Left colon (tissue), 2 donors: Measurements from ENCODE around the gene USP3. TPM values are rescaled to one million over a fixed set of nuclear protein-coding genes. Genes with fewer than 3 reads are reported as not detected.
"Not testable (repeated sequence)": the region's sequence is repeated elsewhere in the genome, so short reads cannot be mapped to it uniquely, and the experiment has no call there.

Experiments
- ATAC-seq: fragments of 200-7000 bp; cut with Tn5 transposase; one replicate; pipeline ENCODE4 v1.9.1; 2020; ENCODE audit warnings: mild to moderate bottlenecking, moderate library complexity
- DNase-seq, 2 donors: peaks; one replicate each; pipeline ENCODE4 v3.0.0-alpha.2; 2020
- intact Hi-C, 2 donors: fragments of 100-400 bp; cut with DNase I in 1 of 2; cut with micrococcal nuclease in 1 of 2; formaldehyde crosslinking; loops; one replicate each; pipeline versions ENCODE4 v1.11.2 to v1.14.0; 2022; cut with DNase I, micrococcal nuclease
- total RNA-seq, 2 donors: library from RNA; stranded (reverse); fragmentation: NEBNext Ultra II Directional; extraction: Animal tissue kit (Norgen Biotek cat#: 25700); gene quantifications; one replicate each; pipeline ENCODE4 v1.2.1, GENCODE V29; 2021
- donor health status: DM: no; HTN: no; CAD: no.
- donor health status: DM: yes; HTN: yes; CAD: no.

USP3 gene
- total RNA-seq, 2 donors from 2014 or later, result 74.7 to 79.9 TPM

DNA sequence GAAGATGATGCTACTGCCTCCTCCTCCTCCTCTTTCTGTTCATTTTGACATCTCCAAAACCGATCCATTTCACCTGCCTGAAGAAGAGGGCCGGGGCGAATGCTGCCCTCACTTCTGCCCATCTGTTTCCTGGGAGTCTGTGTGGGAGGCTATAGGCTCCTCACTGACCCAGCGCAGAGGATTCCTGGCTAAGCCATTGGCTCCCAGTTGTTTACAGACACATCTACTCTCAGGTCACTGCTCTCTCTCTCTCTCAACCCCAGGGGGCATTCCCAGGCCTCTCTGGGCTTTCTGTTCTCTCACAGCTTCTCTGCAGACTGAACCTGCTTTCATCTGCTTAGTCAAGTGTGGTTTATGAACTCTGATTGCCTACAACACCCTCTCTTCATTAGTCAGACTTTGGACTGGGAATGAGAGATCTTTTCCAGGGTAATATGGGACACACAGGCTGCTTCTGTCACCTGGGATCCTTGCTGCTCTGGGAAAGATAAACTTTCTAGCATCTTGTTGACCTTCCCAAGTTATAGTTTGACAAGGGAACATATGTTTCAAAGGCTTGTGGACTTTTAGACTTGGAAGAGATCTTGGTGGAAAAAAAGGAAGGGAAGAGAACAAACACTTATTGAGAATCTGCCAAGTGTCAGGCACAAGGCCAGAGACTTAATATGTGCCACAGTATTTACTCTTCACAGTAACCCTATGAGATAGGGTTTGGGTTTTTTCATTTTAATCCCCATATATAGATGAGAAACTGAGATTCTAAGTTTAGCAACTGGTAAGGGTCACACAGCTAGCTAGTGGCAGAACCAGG, 30.2 kb upstream of the USP3 start:
- peak; percentile 56 to 79 for DNase-seq
- ATAC-seq, result peak; percentile 84
- intact Hi-C loops, result no loop called here

DNA sequence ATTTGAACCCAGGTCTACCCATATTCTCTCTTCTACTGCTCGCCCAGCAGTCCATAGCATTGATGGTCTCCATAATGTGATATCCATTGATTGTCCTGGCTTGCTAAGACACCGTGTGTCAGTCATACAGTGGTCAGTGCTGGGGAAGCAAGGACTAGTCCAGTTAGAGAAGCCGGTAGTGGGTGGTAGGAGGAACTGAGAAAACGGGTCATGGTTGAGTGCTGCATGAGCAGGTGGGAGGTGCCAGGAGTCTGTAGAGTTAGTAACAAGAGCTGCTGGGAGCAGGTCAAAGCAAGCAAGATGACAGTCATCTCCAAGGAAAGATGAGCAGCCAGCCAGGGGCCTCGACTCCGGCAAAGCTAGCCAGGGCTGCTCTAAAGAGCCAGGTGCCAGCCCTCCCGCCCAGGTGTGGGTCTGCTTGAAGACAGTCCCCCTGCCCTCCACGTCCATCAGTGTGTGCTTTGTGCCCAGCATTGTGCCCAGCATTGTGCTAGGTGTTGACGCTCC, 29.5 kb upstream of the USP3 start:
- ATAC-seq (peak; percentile 47), DNase-seq (peak; percentile 54 to 65)
- intact Hi-C loops, result no loop called here

GRCh38 chr15:63475707-63476106, 28.7 kb upstream of the USP3 start:
- no peak for ATAC-seq
- DNase-seq, result no peak
- intact Hi-C loops, result no loop called here

GRCh38 chr15:63476229-63476632, 28.2 kb upstream of the USP3 start:
- ATAC-seq (no peak), DNase-seq (no peak)
- intact Hi-C loops, result no loop called here

- DNase-seq (no peak), ATAC-seq (no peak)
- intact Hi-C loops, result no loop called here
Measured at GRCh38 chr15:63478243-63478642, 26.1 kb upstream of the USP3 start.

- DNase-seq (no peak), ATAC-seq (no peak)
- intact Hi-C loops, result no loop called here
Measured at GRCh38 chr15:63480441-63480821, 24.0 kb upstream of the USP3 start.

- intact Hi-C loops, result no loop called here
- peak; percentile 20 for ATAC-seq
- no peak for DNase-seq
Measured at GRCh38 chr15:63481105-63481810, 23.1 kb upstream of the USP3 start.

DNA sequence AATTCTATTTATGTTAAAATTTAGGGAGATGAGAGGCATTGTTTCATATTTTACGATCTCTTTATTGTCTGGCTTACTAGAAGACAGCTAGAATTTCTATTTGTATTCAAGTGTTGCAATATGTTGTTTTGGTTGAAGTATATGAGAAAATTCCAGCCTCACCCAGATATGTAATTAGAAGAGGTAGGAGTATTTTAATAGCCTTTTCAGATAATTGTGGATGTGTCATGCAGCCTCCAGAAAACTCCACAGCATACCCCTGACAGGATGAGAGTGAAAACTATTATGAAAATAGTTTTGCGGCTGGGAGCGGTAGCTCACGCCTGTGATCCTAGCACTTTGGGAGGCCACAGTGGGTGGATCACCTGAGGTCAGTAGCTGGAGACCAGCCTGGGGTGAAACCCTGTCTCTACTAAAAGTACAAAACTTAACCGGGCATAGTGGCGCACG, 21.5 kb upstream of the USP3 start:
- DNase-seq (no peak), ATAC-seq (no peak)
- intact Hi-C loops, result no loop called here

GRCh38 chr15:63483521-63484371, 20.6 kb upstream of the USP3 start:
- DNase-seq (no peak), ATAC-seq (no peak)
- intact Hi-C loops, result no loop called here

- ATAC-seq (no peak), DNase-seq (no peak)
- intact Hi-C loops, result no loop called here
Measured at GRCh38 chr15:63484433-63485186, 19.8 kb upstream of the USP3 start.

DNA sequence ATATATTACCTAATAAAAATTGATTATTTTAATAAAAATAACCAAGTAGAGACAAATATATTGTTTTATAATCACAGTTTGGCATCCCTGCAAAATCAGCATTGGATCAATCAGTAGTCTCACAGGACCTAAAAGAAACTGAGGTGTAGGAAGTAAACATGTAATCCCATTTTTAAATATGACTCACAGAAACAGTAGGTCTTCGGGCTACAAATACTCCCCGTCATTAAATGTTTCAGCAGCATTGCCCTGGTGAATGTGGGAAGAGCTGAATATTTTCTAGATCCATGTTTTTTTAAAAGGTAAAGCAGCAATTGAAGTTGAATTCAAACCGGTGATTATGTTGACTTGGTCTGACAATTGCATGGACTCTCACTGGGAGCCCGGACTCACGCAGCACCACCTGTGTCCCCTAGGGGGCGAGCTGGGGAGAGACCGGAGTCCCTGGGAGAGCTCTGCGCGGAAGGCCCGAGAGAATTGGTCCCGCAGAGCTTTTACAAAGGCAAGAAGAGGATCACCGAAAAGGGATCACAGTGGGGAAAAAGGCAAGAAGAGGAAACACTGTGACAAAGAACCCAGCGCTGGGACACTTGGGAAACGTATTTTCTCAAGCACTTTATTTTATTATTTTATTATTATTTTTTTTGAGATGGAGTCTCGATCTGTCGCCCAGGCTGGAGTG, 17.2 kb upstream of the USP3 start:
- peak; percentile 96 for ATAC-seq
- intact Hi-C loops, result no loop called here

GRCh38 chr15:63487758-63488397, 16.5 kb upstream of the USP3 start:
- ATAC-seq, DNase-seq, intact Hi-C loops: not testable (repeated sequence)

More for the DNA sequence above, 17.2 kb upstream of the USP3 start:
- peak; percentile 86 to 94 for DNase-seq

GRCh38 chr15:63488398-63488960, 15.9 kb upstream of the USP3 start:
- DNase-seq (no peak), ATAC-seq (no peak)
- intact Hi-C loops, result no loop called here

- intact Hi-C loops, result no loop called here
- DNase-seq (no peak), ATAC-seq (no peak)
Measured at GRCh38 chr15:63489352-63489751, 15.0 kb upstream of the USP3 start.

- intact Hi-C loops, result no loop called here
- no peak for ATAC-seq
- no peak for DNase-seq
Measured at GRCh38 chr15:63490345-63491034, 13.9 kb upstream of the USP3 start.

DNA sequence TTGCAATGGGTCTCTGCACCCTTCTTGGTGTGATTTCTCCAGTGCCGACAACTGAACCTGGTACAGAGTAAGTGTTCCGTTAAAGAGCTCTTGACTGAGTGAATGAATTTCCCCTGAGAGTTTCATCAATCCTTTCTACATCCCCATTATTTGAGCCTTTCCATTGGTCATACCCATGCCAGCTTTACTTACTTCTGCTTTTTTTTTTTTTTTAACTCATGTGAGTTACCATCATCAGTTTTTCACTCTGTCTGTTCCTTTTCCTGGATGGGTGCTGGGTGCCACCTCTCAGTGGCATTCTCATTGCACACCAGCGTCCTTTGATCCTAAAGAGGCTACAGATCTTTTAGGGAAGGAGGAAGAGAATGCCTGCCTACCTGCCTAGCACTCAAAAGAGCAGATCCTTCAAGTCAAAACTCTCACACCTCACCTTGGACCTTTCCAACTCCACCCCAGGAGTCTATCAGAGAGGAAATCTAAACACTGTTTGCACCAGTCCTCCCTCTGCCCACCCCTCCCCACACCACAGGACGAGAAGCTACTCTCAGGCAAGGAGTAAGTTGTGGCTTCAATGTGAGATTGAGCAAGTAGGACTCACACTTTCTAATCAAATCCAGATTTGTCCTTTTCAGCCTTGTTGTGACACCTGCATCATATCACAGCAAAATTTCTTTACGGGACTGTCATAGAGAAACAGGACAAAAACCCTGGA, 13.1 kb upstream of the USP3 start:
- no peak for ATAC-seq
- intact Hi-C loops, result no loop called here
- DNase-seq, result no peak
